GM18526 (cell line): ENCODE results near the gene PF4V1.

Source experiments
- POLR2A ChIP-seq: IDR thresholded peaks from 3 replicates; pipeline ENCODE4 v1.6.1; 2011; ENCODE audit not compliant: insufficient read length; ENCODE audit errors: extremely low read depth

PF4V1 gene

DNA sequence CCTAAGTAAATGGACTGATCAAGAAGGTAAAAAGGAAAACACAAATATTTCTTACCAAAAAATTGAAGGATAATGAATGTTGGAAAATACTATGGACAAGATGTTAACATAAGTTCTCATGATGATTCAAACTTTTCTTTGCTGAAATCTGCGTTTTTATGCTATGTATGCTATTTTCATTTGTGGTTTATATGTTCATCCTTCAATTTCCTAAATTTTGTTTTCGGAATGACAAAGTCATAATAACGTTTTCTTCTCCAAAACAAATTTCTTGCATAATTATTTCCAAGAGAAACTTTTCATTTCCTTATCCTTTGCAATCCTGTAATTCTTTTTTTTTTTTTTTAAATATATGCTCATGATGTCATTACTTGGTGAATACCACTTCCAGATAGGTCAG is 7.8 kb downstream of the PF4V1 start:
- TF ChIP-seq POLR2A = no peak

DNA sequence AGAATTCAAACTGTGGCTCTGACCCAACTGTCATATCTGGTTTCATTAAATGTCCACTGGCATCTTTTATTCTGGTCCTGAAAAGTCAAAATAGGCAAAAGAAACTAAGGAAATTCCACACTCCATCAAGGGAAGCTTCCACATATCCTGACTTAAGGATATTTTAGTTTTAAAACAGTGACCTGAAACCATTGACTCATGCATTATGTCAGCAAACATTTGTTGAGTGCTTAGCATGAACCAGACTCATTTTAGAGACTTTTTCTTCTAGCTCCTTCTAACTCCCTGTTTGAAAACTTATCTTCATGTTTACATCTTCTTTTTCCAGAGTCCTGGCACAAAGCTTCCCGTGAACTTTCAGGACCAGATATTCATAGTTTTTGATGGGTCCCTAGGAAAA is 9.2 kb downstream of the PF4V1 start:
- no peak for TF ChIP-seq POLR2A

DNA sequence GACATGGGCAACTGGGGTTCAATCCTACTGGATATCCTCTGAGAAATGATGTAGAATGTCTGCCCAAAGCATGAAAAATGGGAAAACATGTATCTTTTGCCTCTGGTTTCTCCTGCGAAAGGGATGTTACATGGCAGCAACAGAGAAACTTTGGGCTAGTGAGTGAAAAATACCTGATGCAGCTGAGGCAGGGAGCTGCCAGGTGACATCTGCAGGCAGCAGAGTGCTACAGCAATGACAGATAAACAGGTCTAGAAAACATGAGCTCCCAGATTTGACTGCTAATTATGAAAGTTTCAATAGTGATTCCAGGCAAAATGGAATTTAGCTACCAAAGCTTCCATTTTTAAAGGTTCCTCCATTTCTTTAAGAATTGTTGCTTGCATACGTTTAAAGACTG is 11.3 kb downstream of the PF4V1 start:
- TF ChIP-seq POLR2A = no peak

DNA sequence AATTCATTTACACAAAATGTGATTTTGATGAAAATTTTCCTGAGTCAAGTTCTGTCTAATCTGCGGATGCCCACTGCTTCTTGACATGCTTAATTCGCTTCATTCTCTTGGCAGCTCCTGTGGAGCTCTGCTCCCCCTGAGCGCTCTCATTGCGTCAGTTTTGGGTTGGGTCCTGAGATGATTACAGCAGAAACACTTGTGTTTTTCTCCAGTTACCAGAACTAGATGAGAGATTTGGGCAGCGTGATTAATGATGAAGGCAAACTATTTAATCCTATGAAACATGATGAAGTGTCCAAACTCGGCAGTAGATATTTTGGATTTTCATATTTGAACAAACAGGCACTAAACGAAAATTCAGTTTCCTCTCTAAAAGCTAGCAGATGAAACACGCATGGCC is 11.9 kb downstream of the PF4V1 start:
- no peak for TF ChIP-seq POLR2A

DNA sequence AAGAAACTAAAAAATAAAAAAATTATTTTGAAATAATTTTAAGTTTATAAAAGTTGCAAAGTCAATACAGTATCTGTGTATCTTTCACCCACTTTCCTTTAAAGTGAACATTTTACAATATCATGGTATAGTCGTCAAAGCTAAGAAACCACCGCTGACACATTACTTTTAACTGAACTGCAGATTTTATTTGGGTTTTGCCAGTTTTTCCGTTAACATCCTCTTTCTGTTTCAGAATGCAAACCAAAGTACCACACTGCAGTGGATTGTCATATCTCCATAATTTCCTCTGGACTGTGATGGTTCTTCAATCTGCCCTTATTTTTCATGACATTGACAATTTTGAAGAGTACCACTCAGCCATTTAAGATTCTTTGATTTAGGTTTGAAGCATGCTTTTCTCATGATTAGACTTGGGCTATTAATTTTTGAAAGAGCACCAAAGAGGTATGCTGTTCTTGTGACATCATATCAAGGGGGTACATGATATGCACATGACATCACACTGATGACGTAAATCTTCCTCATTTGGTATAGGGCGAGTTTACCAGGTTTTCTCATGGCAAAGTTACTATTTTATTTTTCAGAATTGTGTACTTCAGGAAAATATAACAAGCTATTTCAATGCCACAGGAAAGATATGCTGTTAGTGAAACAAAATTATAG is 12.5 kb downstream of the PF4V1 start:
- TF ChIP-seq POLR2A = no peak

DNA sequence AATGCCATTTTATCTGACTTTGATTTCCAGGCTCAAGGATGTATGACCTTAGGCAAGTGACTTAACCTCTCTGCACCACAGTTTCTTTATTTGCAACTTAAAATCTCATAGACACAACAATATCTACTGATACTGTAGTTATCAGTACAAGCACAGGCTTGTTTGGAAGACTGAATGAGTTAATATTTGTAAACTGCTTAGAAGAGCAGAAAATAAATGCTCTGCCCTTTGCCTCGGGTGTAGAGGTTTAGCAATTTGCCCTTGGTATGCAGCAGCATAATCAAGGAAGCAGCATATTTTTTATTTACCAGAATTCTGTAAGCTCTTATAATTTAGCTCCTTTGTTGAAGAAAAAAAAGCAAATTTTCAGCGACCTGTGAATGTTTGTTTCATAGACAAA is 13.2 kb downstream of the PF4V1 start:
- TF ChIP-seq POLR2A = no peak

DNA sequence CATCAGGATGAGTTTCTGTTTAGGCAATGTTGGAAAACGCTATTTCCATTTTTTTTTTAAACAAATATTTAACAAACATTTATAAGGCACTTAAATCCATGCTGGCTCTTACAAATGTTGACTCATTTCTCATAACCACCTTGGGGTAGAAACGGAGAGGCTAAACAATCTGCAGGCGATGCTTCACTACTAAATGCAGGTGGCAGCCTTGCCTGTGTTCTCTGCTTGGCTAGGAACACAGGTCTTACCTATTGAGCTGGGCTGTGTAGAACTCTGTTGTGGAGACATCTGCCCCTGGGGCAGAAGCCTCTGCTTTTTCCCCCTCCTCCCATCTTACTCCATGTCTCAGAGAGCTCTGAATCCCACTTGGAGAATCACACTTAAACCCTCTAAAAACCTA is 14.7 kb downstream of the PF4V1 start:
- no peak for TF ChIP-seq POLR2A

DNA sequence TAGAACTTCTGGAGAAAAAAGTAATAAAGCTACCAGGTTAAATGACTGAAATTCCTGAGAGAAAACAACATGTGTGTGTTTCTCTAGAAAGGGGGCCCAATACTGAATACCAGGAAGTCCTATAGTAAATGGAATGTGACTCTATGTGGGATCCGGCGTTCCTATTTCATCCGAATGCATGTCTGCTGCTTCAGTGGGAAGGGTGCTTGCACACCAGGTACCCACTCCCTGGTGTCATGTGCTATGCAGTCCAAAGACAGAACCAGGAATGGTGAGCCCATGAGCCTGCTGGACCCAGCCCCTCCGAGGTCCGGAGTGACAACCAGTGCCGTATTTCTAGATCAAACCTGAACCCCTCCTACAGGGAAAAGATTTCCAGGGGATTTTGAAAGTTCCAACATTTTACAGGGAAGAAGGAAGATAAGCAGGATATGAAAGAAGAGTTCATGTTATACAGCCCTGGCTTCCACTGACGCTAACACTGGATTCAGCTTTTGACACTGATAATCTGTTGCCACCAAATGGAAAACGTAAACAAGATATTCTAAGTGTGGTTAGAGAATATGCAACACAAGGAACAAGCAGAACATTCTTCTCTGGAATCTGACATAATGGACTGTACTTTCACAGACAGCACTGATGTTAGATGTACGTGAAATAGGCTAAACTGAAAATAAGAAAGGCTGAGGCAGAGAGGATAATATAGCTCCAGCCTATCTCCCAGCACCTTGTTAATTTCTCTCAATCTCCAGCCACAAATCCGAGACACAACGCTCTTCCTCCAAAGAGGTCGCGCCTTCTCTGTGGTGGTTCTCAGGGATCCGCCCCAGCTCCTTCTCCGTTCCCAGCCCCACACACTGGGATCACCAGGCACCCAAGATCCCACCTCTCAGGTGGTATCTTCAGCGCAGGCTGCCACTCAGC is 15.4 kb downstream of the PF4V1 start:
- TF ChIP-seq POLR2A = no peak

DNA sequence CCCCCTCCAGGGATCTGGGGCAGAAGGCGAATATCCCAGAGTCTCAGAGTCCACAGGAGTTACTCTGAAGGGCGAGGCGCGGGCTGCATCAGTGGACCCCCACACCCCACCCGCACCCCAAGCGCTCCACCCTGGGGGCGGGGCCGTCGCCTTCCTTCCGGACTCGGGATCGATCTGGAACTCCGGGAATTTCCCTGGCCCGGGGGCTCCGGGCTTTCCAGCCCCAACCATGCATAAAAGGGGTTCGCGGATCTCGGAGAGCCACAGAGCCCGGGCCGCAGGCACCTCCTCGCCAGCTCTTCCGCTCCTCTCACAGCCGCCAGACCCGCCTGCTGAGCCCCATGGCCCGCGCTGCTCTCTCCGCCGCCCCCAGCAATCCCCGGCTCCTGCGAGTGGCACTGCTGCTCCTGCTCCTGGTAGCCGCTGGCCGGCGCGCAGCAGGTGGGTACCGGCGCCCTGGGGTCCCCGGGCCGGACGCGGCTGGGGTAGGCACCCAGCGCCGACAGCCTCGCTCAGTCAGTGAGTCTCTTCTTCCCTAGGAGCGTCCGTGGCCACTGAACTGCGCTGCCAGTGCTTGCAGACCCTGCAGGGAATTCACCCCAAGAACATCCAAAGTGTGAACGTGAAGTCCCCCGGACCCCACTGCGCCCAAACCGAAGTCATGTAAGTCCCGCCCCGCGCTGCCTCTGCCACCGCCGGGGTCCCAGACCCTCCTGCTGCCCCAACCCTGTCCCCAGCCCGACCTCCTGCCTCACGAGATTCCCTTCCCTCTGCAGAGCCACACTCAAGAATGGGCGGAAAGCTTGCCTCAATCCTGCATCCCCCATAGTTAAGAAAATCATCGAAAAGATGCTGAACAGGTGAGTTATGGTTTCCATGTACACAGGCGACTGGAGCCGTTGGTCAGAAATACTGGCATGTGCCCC is 16.3 kb downstream of the PF4V1 start, which contains the start of gene CXCL1:
Gene CXCL1, plus strand, starts transcription at position 264 of the 926 bp plus-strand sequence. Its CDS starts 78 bp downstream, at position 342.
- TF ChIP-seq POLR2A = no peak

DNA sequence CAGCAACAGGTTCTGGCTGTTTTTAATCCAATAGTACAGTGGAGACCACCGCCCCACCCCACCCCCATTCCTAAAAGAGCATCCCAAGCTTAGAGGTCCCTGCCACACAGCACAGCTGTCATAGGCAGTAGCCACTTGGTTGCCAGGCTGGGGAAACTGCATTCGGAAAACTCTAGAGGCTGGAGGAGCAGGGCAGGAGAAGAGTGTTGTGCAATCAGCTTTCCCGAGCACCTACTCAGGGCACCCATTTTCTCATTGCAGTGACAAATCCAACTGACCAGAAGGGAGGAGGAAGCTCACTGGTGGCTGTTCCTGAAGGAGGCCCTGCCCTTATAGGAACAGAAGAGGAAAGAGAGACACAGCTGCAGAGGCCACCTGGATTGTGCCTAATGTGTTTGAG is 17.2 kb downstream of the PF4V1 start:
- no peak for TF ChIP-seq POLR2A

DNA sequence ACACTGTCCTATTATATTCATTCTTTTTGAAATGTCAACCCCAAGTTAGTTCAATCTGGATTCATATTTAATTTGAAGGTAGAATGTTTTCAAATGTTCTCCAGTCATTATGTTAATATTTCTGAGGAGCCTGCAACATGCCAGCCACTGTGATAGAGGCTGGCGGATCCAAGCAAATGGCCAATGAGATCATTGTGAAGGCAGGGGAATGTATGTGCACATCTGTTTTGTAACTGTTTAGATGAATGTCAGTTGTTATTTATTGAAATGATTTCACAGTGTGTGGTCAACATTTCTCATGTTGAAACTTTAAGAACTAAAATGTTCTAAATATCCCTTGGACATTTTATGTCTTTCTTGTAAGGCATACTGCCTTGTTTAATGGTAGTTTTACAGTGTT is 17.7 kb downstream of the PF4V1 start:
- TF ChIP-seq POLR2A = no peak

DNA sequence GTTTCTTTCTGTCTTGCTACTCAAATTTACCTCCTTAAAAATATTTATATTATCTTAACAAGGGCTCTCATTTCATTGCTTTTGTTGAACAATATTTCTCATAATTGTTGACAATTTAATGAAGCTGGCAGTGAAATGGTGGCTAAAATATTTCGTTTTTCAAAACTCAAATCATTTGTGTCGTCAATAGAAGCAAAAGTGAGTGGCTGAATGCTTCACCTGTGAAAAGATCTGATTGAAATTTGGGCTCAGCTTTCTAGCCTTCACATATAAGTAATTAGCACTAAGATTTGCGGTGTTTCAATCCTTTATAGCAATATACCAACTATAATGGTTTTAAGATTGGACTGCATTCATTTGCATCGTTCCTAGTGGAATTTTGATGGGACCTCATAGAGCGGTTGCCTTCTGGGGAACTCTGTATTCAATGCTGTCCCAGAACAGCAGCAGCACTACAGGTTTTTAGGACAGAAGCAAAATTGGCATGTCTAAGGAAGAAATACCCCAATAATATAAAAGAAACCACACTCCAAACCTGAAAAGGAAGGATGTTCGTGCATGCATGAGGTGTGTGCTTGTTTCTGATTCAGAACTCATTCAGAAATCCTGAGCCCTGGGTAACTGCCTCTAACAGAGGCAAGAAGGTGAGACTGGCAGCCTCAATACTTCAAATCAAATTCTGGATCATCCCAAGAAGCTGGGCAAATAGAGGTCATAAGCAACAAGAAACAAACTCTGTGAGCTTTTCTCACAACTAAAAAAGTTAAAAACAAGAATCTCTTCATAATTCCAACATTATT is 18.6 kb downstream of the PF4V1 start:
- no peak for TF ChIP-seq POLR2A

DNA sequence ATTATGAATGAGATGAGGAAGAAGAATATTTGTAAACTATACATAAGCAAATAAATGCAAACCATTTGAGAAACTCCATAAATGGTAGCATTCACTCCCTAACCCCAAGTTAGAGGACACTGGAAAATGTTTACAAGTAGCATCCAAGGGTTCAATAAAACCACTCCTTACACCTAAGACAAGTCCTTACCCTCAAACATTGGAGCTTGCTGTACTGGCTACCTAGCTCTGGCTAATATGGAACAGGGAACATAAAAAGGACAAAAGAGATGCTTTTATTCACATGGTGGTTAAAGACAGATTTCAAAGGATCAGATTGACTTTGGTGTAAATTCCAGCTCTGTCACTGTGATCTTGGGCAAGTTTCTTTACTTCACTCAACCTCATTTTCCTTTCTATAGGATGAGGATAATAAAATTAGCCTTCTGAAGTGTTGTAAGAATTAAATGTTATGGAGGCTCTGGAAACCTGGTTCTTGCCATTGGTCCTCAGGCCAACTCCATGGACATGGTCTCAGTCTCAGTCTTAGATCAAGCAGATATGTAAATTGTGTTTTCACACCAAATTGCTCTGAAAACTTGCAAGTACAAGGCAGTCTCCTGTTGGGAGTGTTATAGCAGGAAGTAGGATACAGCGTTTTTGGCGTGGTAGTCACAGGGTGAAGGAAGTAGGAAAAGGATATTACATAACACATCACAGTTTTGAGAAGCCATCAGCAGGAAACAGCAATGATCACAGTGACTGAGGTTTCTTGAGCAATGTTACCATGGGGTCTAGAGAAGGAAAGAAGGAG is 19.4 kb downstream of the PF4V1 start:
- TF ChIP-seq POLR2A = no peak

DNA sequence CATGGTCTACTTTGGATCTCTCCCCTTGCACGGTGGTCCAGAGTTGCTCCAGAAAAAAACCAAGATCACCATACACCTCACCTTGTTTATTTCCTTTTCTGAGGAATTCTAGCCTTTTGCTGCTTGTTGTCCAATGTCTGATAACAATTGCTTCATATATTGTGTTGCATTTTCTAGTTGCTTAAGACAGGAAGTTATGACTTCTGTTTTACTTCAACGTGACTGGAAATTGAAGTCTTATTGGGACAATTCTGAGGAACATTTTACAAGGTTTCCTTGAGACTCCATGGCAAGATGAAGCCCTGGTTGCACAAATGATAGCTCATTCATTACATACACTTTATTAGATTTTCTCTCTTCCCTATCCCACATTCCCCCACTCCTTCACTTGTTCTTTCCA is 21.3 kb downstream of the PF4V1 start:
- TF ChIP-seq POLR2A = no peak
